NCI-H524 treated with DMSO at 0.1 percent for 48 hours (cell line): ENCODE measurements around the gene KRTAP21-3.
"Not testable (repeated sequence)": the region's sequence is repeated elsewhere in the genome, so short reads cannot be mapped to it uniquely, and the experiment has no call there.

Experiments
- DNase-seq: peaks from one replicate; lab custom pipeline; 2025; lab: John Stamatoyannopoulos, UW

The KRTAP21-3 gene, protein sequence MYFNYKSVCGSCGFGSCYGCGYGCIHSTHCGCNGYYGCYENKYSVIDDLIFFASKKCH

GRCh38 chr21:30718239-30718909 lies at the start of gene KRTAP21-3:
KRTAP21-3 (minus strand) TSS chr21:30718777; CDS start chr21:30718759, 18 bp downstream.
- DNase-seq, result no peak

DNA sequence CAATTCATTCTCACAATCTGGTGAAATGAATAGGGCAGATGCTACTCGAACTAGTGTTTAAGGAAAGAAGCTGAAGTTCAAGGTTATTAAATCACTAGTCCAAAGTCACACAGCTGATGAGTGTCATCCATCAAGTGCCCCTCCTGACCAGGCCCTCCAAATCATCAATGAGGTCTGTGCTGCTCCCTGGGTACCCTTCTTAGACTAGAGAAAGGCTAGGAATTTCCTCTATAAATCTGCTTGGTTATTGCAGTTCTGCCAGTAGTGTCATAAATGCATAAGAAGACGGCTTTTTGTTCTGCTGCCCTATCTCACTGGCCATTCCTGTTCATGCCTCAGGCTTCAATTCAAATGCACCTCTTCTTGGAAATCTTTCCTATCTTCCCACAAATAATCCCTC lies 42.2 kb upstream of the KRTAP21-3 start:
- DNase-seq, result no peak

GRCh38 chr21:30758306-30758705 lies 39.7 kb upstream of the KRTAP21-3 start:
- no peak for DNase-seq

DNA sequence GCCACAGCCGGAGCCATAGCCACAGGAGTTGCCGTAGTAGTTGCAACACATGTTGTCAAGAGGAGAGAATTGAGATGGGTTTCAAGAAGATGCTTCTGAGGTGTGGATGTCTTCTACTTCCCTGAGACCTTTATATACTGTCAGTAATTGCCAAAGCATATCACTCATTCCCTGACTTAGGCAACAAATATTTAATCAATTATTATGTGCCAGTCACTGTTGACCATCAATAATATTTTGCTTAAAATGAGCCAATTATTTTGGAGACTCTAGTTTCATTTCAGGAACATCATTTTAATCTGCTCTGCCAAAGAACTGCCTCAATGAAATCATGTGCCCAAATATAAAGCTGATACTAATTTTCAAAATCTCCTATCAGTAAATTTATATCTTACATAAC lies 36.8 kb upstream of the KRTAP21-3 start, which contains the start of gene KRTAP21-1:
Gene KRTAP21-1 (minus strand): TSS at position 101 of the 400 bp plus-strand sequence. CDS start 50 bp downstream, at position 51.
- not testable (repeated sequence) for DNase-seq

- DNase-seq, result no peak
These were observed 28.6 kb upstream of the KRTAP21-3 start, which contains the start of gene KRTAP21-2 for GRCh38 chr21:30747159-30747558. KRTAP21-2 (minus strand) TSS chr21:30747259; CDS start chr21:30747202, 57 bp downstream.

DNA sequence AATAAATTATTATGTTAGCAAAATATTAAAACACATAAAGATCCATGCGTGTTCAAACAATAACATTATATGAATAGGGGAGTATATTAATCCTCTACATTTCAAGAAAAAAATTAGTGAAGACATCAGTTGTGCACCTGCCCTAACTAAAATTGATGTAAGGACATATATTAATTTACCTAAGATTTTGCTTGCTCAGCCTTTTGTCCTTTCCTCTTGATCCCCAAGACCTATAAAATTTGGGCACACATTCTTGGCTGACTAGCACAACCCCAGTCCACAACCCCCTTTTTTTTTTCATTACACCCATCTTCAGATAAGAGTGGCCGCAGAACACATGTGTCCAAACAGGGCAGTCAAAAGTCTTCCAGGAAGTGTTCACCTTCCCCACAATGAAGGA lies 21.9 kb upstream of the KRTAP21-3 start:
- no peak for DNase-seq

GRCh38 chr21:30733026-30733425 lies 14.4 kb upstream of the KRTAP21-3 start:
- DNase-seq, result no peak

- no peak for DNase-seq
These were observed 8.1 kb upstream of the KRTAP21-3 start for GRCh38 chr21:30726726-30727125.

DNA sequence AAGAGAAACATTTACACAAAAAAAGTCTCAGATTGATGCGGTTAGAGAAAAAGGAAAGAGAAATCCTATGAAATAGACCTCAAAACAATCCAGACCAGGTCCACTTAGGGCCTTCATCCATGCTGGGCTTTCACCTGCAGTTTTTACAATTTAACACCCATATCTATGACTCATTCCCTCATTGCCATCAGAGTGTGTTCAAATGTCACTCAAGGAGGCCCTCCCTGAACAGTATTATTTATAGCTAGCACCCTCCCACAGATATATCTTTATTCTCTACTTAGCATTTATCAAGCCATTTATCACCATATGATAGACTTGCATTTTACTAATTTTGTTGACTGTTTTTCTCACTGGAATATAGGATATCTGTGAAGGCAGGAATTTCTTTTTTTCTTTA lies 824 bp upstream of the KRTAP21-3 start:
- DNase-seq, result no peak

DNA sequence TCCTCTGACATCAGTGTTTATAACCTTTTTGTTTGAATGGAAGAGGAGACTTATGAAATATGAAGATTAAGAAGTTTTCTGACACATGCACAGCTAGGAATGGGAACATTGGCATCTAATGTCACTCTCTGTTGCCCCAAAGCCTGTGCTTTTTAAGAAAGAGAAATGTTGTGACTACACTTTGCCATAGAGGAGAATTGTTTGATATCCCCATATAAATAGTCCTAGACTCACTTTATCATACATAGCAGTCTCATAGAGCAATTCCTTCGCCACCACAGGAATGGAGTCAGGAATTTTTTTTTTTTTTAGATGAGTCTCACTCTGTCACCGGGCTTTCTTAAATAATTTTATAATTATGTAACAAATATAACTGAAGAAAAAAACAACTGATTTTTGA lies 1.5 kb downstream of the KRTAP21-3 start:
- no peak for DNase-seq

GRCh38 chr21:30714946-30715345 lies 3.6 kb downstream of the KRTAP21-3 start:
- no peak for DNase-seq

- DNase-seq, result no peak
These were observed 4.1 kb downstream of the KRTAP21-3 start for GRCh38 chr21:30714456-30714855.

DNA sequence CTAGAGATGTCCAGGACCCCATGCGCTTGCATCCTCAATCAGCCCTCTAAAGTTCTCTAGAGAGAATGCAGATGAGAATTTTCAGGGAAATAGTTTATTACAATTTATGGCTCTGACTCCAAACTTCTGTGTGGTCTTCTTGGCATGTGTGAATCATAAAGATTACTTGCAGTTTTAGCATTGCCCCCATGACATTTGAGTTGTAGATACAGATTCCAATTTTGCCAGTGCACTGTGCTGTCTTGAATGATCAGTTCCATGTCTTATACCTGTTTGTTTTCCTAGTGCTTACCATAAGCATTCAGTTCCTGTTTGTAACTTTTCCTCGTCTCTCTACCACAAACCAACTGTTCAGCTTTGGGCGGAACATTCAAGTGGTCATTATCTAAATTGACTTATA lies 4.8 kb downstream of the KRTAP21-3 start:
- no peak for DNase-seq

- no peak for DNase-seq
These were observed 8.1 kb downstream of the KRTAP21-3 start for GRCh38 chr21:30710499-30710898.

GRCh38 chr21:30707409-30707808 lies 11.2 kb downstream of the KRTAP21-3 start:
- no peak for DNase-seq

GRCh38 chr21:30695956-30696355 lies 22.6 kb downstream of the KRTAP21-3 start:
- DNase-seq, result no peak

GRCh38 chr21:30689822-30690221 lies 28.8 kb downstream of the KRTAP21-3 start:
- no peak for DNase-seq

- no peak for DNase-seq
These were observed 34.1 kb downstream of the KRTAP21-3 start for GRCh38 chr21:30684506-30684905.

GRCh38 chr21:30680586-30680985 lies 38.0 kb downstream of the KRTAP21-3 start:
- DNase-seq, result no peak

DNA sequence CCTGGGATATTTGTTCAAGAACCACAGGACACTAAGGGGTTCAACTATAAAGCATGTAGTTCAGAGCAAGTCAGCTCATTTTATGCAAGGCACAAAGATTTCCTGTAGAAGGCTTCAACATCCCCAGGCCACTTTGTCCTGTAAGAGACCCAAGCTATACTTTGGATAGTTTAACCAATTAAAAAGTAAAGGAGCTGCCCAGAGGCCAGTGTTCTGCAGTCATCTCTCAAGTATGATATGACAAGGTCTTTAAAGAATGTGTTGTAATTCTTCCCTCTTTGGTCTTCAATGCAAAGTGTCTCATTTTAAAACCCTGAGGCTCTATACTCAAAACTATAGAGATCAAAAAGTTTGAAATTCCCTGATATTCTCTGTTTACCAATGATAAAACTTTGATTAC lies 41.8 kb downstream of the KRTAP21-3 start:
- DNase-seq, result no peak

- no peak for DNase-seq
These were observed 44.3 kb downstream of the KRTAP21-3 start for GRCh38 chr21:30674312-30674711.

GRCh38 chr21:30672985-30673650 lies 45.5 kb downstream of the KRTAP21-3 start:
- DNase-seq, result no peak

DNA sequence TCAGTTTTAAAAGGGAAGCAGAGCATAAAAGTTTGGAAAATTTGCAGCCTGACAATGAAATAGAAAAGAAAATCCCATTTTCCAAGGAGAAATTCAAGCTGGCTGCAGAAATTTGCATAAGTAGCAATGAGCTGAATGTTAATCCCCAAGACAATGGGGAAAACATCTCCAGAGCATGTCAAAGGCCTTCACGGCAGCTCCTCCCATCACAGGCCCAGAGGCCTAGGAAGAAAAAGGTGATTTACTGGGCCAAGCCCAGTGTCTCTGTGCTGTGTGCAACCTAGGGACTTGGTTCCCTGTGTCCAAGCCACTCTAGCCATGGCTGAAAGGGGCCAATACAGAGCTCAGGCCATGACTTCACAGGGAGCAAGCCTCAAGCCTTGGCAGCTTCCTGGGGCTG lies 49.8 kb downstream of the KRTAP21-3 start:
- no peak for DNase-seq
